PC-3 (cell line): ENCODE measurements around the gene ENPP3. TPM values are rescaled to one million over a fixed set of nuclear protein-coding genes. Genes with fewer than 3 reads are reported as not detected.

ENCODE experiments used
- ATAC-seq: fragments of 200-7000 bp; cut with Tn5 transposase; 2 replicates; pipeline ENCODE4 v1.9.1; 2020; ENCODE audit warnings: mild to moderate bottlenecking, moderate library complexity
- BruUV-seq: library from RNA; stranded (reverse); fragments of 400-500 nt; replicated peaks from 2 replicates; lab custom pipeline; 2021; lab: Mats Ljungman, UMichigan
- CTCF ChIA-PET: fragments of 300-600 bp; sonication (Branson Sonifier 250); formaldehyde crosslinking; loops from one replicate; lab custom pipeline; 2022; ENCODE audit warnings: antibody characterized with exemption; lab: Charles Lee
- POLR2A ChIA-PET: fragments of 300-600 bp; sonication (Branson Sonifier 250); formaldehyde crosslinking; loops from one replicate; lab custom pipeline; 2022; ENCODE audit warnings: antibody characterized with exemption; ENCODE audit not compliant: unreplicated experiment; lab: Charles Lee
- DNase-seq: peaks from one replicate; pipeline ENCODE4 v3.0.0-alpha.2; 2015
- H2AFZ ChIP-seq: fragments of 300-600 bp; sonication (generic); 2 replicates; pipeline ENCODE4 v1.6.0; 2016; ENCODE audit warnings: antibody characterized with exemption, low read length
- H3F3A ChIP-seq: fragments of 300-600 bp; sonication (generic); one replicate; pipeline ENCODE4 v1.6.0; 2017; ENCODE audit warnings: antibody characterized with exemption, low read length, control low read depth, mild to moderate bottlenecking; ENCODE audit not compliant: unreplicated experiment
- H3K27ac ChIP-seq: fragments of 300-600 bp; sonication (generic); 2 replicates; pipeline ENCODE4 v1.5.1; 2016; ENCODE audit warnings: mild to moderate bottlenecking, low read length
- H3K27me3 ChIP-seq: fragments of 300-600 bp; sonication (generic); 2 replicates; pipeline ENCODE4 v1.6.1; 2016; ENCODE audit warnings: low read length, mixed read lengths
- H3K36me3 ChIP-seq: fragments of 300-600 bp; sonication (generic); 2 replicates; pipeline ENCODE4 v1.6.1; 2016; ENCODE audit warnings: low read depth, mixed run types, low read length, mixed read lengths
- H3K4me1 ChIP-seq: fragments of 300-600 bp; sonication (generic); 2 replicates; pipeline ENCODE4 v1.5.1; 2016; ENCODE audit warnings: low read length; ENCODE audit not compliant: insufficient read depth
- H3K4me2 ChIP-seq: fragments of 300-600 bp; sonication (generic); 2 replicates; pipeline ENCODE4 v1.6.0; 2016; ENCODE audit warnings: low read length
- H3K4me3 ChIP-seq: fragments of 300-600 bp; sonication (generic); 2 replicates; pipeline ENCODE4 v1.5.1; 2016; ENCODE audit warnings: mild to moderate bottlenecking, low read length, mixed read lengths
- H3K79me2 ChIP-seq: fragments of 300-600 bp; sonication (generic); 2 replicates; pipeline ENCODE4 v1.6.1; 2017; ENCODE audit warnings: low read length, mixed read lengths
- H3K9ac ChIP-seq: fragments of 300-600 bp; sonication (generic); 2 replicates; pipeline ENCODE4 v1.6.0; 2016; ENCODE audit warnings: mild to moderate bottlenecking, low read length
- H3K9me2 ChIP-seq: fragments of 300-600 bp; sonication (generic); replicated peaks from 2 replicates; pipeline ENCODE4 v1.6.1; 2016; ENCODE audit warnings: mixed run types, low read length, mixed read lengths
- H3K9me3 ChIP-seq: fragments of 300-600 bp; sonication (generic); 2 replicates; pipeline ENCODE4 v1.6.1; 2016; ENCODE audit warnings: low read length, mixed read lengths
- H4K20me1 ChIP-seq: fragments of 300-600 bp; sonication (generic); 2 replicates; pipeline ENCODE4 v1.6.1; 2016; ENCODE audit warnings: low read length, mixed read lengths
- EZH2 ChIP-seq: fragments of 300-600 bp; sonication (generic); IDR thresholded peaks from one replicate; pipeline ENCODE4 v1.6.1; 2017; ENCODE audit warnings: antibody characterized with exemption, mild to moderate bottlenecking, low read length; ENCODE audit not compliant: unreplicated experiment
- EZH2phosphoT487 ChIP-seq: fragments of 300-600 bp; sonication (generic); IDR thresholded peaks from 2 replicates; pipeline ENCODE4 v1.6.1; 2018; ENCODE audit warnings: mild to moderate bottlenecking, antibody characterized with exemption, low read length, borderline replicate concordance
- intact Hi-C: fragments of 100-400 bp; cut with micrococcal nuclease; formaldehyde crosslinking; loops from 2 replicates; pipeline ENCODE4 v1.9.0; 2023
- microRNA-seq: library from miRNA; unstranded; fragments of <30 nt; microRNA quantifications from one replicate; pipeline ENCODE4 v1.1.0, GENCODE V29; 2020; ENCODE audit not compliant: unreplicated experiment
- total RNA-seq: library from RNA; depleted of rRNA; stranded (reverse); fragments of >200 nt; gene quantifications from 2 replicates; pipeline ENCODE4 v1.2.3, GENCODE V29; 2014; rRNA removed
- TF ChIP-seq, protein P1 (sequence below): fragments of 300-600 bp; sonication (generic); conservative IDR thresholded peaks from 2 replicates; pipeline ENCODE4 v1.5.1; 2017; ENCODE audit warnings: antibody characterized with exemption, low read depth, mild to moderate bottlenecking, low read length

Gene ENPP3
- total RNA-seq, 1 experiment from 2014 or later: 0.18 TPM

DNA sequence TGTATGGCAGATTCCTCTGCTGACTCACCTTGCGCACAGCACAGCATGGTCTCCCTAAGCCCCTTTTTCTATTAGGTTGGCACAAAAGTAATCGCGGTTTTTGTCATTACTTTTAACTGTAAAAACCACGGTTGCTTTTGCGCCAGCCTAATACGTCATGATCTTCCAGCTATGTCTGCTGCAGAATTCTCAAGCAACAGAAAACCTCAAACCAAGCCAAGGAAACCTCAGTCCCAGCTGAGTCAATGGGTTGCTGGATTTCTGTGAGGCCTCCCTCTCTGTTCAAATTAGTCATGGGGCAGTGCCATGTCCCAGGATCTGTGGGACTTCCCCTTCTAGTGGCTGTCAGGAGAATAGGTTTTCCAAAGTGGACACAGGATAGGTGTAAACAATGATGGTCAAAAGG is 155.0 kb downstream of the ENPP3 start:
- H3K9ac ChIP-seq: no peak overlapping the region
- no peak overlapping the region for H3K27ac ChIP-seq
- no TSS peak for BruUV-seq
- no peaks in the 10 kb centered on the region for H3K9me3 ChIP-seq
- H3K4me1 ChIP-seq: peaks cover 18% of the 10 kb centered on the region
- H3K9me2 ChIP-seq: no peaks in the 10 kb centered on the region
- H3K4me2 ChIP-seq: no peak overlapping the region
- intact Hi-C loops: no loop called here
- ATAC-seq (no peak; the same call in 1 of the 2 replicates), DNase-seq (peak; percentile 42)
- no peaks in the 10 kb centered on the region for H3K79me2 ChIP-seq
- TF ChIP-seq EZH2phosphoT487: no peak
- TF ChIP-seq, protein P1, sequence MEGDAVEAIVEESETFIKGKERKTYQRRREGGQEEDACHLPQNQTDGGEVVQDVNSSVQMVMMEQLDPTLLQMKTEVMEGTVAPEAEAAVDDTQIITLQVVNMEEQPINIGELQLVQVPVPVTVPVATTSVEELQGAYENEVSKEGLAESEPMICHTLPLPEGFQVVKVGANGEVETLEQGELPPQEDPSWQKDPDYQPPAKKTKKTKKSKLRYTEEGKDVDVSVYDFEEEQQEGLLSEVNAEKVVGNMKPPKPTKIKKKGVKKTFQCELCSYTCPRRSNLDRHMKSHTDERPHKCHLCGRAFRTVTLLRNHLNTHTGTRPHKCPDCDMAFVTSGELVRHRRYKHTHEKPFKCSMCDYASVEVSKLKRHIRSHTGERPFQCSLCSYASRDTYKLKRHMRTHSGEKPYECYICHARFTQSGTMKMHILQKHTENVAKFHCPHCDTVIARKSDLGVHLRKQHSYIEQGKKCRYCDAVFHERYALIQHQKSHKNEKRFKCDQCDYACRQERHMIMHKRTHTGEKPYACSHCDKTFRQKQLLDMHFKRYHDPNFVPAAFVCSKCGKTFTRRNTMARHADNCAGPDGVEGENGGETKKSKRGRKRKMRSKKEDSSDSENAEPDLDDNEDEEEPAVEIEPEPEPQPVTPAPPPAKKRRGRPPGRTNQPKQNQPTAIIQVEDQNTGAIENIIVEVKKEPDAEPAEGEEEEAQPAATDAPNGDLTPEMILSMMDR: peak; percentile 43
- POLR2A ChIA-PET: no interaction called here
- no peaks in the 10 kb centered on the region for H3F3A ChIP-seq
- H3K4me3 ChIP-seq: no peak overlapping the region
- CTCF ChIA-PET: no interaction called here
- H3K27me3 ChIP-seq: no peaks in the 10 kb centered on the region
- no peaks in the 10 kb centered on the region for H4K20me1 ChIP-seq
- H2AFZ ChIP-seq: no peak overlapping the region
- H3K36me3 ChIP-seq: no peaks in the 10 kb centered on the region

GRCh38 chr6:131795366-131795765 is 158.3 kb downstream of the ENPP3 start:
- no peaks in the 10 kb centered on the region for H3K9me2 ChIP-seq
- no peaks in the 10 kb centered on the region for H3K9me3 ChIP-seq
- TF ChIP-seq EZH2 (no peak), EZH2phosphoT487 (no peak)
- TF ChIP-seq, protein P1: no peak
- H3K27ac ChIP-seq: no peak overlapping the region
- H3F3A ChIP-seq: no peaks in the 10 kb centered on the region
- CTCF ChIA-PET: no interaction called here
- no peaks in the 10 kb centered on the region for H4K20me1 ChIP-seq
- no peak overlapping the region for H3K4me2 ChIP-seq
- POLR2A ChIA-PET: no interaction called here
- intact Hi-C loops: no loop called here
- H3K36me3 ChIP-seq: no peaks in the 10 kb centered on the region
- no peaks in the 10 kb centered on the region for H3K79me2 ChIP-seq
- H3K4me3 ChIP-seq: no peak overlapping the region
- no peak overlapping the region for H2AFZ ChIP-seq
- H3K27me3 ChIP-seq: no peaks in the 10 kb centered on the region
- H3K4me1 ChIP-seq: no peaks in the 10 kb centered on the region
- no peak overlapping the region for H3K9ac ChIP-seq
- no TSS peak for BruUV-seq
- no peak for DNase-seq
- ATAC-seq: no peak

Small RNAs within 50 kb of the gene (microRNA-seq; reads per million reads assigned to microRNA genes)
- not detected for gene MIR548H5

Other genes with a start within 250 kb of the ENPP3 start
- gene ARG1, start 64.1 kb upstream of the ENPP3 start, total RNA-seq: not detected in 2 replicates
- gene MED23, start 9.1 kb upstream of the ENPP3 start, total RNA-seq: 15.4 and 18.1 TPM in 2 replicates
- 0.36 and 0.86 TPM in 2 replicates for gene OR2A4, start 64.1 kb downstream of the ENPP3 start, total RNA-seq
- not detected in 2 replicates for gene CTAGE9, start 73.7 kb downstream of the ENPP3 start, total RNA-seq
- 4.4 and 5.1 TPM in 2 replicates for gene ENPP1, start 170.7 kb downstream of the ENPP3 start, total RNA-seq